Left hindlimb (tissue), 1 donor: ENCODE data around the gene AHDC1.
A peak's percentile ranks its signal among the peaks of the same experiment; 100 is the strongest.

Source experiments
- DNase-seq: peaks from one replicate; pipeline ENCODE4 v3.0.0-alpha.2; 2018

The AHDC1 gene

DNA sequence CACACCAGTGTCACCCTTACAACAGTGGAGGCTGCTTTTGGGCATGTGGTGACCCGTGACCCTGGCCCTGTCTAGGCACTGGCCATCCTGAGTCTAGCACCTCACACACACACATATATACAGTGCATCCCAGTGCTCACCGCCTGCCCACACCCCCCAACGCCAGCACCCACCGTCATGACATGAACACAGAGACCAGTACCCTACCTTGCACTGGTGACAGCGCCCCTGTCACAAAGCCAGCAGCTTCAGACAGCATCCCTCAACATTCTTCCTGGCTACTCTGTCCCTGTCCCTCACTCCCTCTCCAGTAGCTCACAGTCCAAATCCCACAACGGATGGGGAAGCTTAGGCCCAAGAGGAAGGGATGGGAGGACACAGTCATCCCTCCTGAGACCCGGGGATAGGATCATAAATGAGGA, 27.1 kb downstream of the AHDC1 start:
- no peak for DNase-seq

DNA sequence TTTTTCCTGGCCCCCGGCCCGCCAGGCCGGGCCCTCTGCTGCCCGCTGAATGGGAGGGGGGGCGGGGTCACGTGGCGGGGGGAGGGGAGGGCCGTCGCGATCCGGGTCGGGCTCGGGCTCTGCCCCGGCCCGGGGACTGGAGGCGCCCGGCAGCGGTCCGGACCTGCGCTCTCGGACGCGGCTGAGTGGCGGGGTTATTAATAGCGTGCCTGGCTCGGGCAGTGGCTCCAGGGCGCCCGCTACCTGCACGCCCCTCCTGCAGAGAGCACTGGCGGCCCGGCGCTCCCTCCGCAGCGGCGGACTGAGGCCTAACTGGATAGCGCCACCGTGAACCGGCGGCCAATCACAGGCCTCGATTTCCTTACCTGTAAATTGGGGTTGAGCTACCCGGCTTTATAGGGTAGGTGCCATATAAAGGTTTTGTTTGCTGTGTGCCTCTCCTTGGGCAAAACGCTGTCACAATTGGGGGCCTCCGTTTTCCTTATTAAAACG, 28.1 kb downstream of the AHDC1 start:
- peak; percentile 79 for DNase-seq

DNA sequence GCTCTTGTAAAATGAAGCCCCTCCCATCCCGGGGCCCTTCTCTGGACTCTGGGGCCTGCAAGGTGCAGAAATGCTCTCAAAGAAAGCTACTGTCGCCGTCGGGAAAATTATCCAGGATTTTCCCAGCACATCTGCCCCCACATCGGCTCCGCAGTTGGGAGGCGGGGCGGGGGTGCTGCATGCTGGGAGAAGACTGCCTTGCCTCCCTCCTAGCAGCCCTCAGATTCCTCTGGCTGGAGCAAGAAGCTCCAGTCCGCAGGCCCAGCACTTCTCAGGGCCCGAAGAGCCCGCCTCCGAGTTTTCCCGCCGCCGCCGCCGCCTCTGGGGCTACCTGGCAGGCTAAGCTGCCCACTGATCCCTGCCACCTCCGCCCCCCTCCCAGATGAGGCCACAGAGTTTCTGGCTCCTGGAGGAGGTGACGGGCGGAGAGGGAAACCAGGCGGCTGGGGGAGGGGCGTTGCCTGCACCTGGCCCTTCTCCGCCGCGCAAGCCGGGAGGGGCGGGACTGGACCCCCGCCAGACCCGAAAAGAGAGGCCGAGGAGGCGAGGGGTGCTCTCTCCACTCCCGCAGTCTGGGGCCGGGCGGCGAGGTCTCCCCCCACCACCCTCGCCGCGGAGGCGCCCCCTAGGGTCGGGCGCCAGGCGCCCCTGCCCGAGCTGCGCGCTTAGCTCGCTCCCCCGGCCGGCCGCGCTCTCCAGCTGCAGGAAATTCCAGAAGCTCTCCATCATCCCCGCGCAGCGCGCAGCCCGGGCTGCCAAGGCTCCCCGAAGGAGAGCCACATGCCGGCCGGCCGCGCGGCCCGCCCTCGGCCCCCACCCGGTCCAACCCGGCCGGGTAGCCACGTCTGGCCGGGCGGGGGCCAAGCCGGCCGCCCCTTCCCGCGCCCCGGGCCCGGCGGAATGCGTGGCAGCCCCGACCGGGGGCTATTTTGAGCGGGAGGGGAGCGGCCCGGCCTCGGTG, 28.8 kb downstream of the AHDC1 start:
- DNase-seq, result peak; percentile 88

DNA sequence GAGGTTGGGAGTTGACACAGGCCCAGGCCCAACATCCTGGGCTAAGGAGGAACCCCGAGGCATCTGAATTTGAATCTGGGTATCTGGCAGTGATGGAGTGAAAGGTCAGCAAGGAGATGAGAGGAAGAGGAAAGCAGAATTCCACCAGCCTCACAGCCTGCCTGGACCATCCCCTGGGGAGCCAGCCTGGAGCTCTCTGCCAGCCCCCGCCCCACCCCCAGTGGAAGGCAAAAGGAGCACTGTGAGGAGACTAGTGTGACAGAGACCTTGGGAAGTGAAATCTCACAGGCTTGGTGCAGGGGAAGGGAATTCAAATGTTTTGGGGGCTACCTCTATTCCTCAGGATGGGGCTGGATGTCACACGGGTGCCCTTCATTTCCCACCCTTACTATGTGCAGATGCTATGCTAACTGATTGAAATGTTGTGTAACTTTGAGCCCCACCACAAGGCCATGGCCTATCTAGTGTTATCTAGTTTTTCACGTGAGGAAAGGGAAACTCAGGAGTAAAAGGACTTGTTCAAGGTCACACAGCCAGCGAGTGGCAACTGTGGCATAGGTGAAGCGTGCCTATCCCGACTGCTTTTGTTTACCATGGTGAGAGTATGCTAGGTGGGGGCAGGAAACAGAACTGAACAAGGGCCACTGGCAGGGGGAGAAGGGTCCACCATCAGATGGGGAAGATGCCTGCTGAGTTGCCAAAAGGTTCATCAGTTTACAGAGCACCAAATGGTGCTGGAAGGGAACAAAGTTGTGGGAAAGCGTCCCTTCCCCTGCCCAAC, 29.8 kb downstream of the AHDC1 start:
- DNase-seq, result no peak

DNA sequence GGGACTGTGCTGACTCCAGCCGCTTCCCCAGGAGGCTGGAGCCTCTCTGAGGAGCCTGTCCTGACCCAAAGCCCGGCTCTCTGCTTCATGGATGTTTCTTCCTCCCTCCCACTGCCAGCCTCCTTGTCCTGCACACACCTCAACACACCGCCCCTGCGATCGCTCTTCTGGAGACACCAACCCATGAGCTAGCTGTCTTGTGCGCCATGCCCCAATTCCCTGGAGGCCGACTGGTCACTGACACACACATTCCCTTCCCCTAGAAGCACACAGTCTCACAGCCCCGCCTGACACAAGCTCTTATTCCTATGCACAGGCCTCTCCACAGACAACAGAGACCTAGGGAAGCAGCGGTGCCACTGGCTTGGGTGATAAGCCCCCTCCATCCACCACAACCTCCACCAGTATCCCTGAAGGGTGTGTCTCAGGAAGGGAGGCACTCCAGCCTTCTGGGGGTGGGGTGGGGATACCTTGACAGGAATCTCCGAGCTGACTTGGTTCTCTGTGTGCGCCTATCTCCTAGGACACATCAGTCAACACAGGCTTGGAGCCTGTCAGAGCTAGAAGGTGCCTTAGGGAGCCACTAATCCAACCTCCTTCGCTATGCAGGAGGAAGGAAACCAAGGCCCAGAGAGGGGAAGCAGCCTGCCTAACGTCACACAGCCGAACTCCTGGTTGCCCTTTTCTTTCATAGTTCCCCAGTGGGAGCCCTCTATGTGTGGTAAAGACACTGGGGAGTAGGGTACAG, 31.1 kb downstream of the AHDC1 start:
- DNase-seq, result no peak

DNA sequence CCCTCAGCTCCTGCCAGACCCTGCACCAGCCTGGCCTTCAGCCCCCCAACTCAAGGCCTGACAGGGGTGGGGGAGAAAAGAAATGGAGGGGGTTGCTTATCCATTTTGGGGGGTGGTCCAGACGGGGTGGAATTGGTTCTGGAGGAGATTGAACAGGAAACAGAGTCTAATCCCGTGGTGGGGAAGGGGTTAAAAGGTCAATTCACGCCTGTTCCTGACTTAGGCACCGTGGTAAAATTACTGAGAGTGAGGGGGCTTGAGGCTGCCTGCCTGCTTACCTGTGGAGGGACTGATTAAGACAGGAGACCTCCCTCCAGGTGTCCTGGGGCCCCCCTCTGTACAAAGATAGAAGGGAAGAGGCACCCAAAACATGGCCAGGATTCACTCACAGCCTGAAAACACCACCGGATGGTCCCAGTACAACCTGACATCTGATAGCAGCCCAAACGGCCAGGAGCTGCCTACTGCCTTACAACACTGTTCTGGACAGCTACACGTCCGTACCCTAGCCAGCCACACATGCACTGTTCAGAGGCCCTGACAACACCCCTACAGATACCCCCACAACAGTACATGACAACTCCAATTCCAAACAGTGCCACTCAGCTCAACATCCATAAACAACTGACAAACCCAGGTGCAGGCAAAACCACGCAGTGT, 31.8 kb downstream of the AHDC1 start:
- DNase-seq, result no peak

DNA sequence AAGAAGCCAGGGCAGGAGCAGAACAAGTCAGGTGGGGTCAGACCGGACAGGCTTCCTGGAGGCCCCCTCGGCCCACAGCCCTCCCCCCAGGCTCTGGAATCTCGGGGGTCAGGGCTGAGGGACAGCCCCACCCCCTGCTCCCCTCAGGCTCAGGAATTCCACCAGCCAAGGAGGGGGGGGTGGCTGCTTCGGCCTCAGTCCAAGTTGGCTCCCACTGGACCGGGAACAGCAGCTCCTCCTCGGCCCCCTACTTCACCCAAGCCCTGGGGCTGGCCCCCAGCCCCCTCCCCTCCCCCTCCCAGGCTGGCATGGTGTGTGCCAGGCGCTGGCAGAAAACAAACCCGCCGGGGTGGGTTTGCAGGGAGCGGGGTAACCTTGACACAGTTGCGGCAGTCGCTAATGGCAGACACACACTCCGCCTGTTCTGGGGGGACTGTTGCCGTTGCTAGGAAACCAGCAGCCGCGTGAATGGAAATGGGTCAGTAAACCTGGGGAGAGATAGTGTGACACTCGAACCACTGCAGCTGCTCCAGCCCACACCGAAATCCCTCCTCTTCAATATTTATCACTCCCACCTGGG, 32.4 kb downstream of the AHDC1 start:
- no peak for DNase-seq

DNA sequence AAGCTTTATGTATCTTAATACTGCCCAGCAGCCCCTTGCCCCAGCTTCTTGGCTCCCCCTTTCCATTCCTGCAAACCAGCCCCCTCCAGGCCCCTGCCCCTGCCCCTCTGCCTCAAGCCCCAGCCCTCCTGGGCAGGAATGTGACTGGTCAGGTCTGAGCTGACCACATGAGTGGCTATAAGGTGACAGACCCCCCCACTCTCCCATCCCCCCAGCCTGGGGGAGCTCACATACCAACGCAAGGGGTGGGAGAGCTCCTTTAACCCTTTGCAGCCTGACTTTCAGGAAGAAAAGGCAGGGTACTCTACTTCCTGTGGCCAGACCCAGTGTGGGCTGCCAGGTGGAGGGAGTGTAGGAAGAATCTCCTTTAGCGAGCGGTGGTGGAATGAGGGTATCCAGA, 33.2 kb downstream of the AHDC1 start:
- DNase-seq, result no peak

DNA sequence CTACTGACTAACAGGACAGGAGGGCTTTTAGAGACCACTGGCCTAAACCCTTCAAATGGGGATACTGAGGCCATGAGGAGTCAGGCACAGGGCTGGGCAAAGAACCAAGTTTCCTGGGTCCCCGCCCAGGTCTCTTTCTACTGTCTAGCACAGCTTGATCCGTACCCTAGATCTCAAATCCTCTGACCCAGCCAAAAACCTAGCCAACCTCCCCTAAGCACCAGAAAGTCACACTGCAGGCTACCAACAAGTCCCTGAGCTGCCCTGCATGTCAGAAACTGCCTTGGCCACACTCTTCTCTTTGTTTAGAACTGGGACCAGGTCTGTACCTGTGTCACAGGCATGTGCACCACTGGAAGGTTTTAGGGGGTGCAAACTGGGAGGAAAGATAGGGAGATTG, 33.6 kb downstream of the AHDC1 start:
- DNase-seq, result no peak

DNA sequence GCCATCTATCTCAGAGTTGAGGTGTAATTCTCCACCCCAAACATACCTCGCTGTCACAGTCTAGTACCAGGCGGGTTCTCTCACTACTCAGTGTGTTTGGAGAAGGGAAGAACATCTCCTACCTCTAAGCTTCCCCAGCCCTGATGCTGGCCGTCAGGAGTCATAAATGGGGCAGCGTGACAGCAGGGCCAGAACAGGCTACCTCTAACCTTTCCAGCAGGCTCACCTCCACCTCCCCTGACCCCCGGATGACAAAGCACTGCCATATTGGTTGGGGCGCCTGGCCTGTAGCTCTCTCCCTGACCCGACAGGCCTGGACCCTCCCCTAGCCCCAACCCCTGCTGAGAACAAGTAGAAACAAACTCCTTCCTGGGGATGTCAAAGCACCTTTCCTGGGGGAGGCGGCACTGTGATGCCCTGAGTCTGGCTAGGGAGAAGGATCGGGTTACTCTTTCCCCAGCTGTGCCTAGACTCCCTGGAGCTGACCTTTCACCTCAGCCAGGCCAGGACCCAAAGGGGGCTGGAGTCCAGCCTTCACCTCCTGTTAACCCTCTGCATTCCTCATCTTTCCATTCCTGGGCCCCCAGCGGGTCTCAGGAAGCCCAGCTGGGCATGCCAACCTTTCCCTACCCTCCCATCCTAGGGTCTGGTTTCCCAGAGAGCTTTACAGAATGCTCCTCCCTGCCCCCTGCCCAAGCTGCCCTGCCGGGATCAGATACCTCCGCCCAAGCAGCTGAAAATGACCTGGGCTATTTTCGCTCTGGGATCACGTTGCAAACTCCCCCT, 34.2 kb downstream of the AHDC1 start:
- DNase-seq, result no peak

DNA sequence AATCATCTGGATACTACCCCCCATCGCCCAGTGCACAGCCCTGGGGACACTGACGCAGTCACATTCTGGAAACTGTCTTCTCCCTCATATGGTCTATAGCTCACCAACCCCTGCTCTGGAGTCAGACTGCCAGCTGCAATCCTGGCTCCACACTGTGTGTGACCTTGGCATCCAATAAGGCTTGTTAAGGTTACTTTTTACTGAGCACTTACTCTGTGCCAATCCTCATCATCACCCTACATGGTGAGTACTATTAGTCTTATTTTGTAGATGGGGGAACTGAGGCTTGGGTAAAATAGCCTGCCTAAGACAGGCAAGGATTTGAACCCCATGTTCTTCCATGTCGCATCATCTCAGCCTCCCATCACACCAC, 34.9 kb downstream of the AHDC1 start:
- DNase-seq, result no peak

DNA sequence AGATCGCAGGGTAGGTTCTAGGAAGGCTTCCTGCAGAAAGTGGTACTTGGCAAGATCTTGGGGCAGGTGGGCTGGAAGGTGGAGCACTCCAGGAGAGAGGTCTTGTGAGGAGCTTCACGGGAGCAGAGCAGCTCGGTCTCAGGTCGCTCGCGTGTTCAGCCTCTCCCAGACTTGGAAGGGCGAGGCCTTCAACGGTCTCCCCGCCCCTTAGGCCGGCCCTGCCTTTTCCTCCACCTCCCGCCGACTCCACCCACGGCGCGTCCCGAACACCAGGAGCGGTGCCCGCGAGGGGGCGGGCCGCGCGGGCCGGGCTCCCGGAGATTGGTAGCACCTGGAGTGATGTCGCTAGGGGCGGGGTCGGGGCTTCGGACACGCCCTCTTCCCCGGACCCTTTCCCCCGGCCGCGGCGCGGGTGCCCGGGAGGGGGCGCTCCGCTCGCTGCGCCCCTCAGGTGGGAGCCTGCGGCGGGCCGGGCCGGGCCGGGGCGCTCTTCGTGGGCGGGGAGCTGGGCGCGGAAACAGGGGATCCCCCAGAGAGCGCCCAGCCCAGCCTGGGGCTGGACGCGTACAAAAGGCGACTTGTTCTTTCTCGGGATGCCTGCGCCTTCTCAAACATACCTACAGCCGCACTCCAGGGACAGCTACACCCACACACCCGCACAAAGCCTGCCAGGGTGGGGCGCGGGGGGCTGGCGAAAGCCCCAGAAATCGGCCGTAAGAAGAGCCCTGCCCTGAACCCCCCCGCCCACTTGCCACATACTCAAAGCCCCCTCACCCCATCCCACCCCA, 35.5 kb downstream of the AHDC1 start:
- DNase-seq, result peak; percentile 93

DNA sequence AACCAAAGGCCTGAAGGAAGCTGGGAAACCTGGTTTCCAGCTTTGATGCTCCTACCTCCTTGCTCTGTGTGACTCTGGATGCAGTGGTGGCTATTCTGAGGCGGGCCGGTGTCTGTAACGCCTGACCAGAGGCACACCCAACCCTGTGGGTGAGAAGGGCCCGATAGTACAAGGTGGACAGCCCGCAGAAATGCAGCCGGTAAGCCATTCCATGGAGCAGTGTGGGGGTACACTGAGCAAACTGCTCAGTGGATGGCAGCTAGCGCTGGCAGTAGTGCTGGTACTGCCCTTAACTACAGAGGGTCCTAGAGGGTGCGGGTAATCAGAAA, 36.0 kb downstream of the AHDC1 start:
- no peak for DNase-seq

DNA sequence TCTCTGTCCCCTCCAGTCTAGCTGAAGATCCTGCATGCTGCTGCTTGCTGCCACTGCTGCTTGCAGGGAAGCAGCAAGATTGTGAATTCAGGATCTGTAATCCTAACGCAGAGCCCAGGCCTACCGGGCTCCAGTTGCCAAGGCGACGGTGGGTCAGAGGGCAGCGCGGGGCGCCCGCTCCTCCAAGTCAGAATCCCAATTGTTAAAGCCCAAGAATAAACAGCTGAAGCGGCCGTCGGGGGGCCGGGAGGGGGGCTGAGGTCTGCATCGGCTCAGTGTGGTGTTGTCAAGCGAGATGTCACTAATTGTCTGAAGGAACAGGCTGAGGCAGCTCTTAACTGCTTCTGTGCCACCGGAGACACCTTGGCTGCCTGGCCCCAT, 36.8 kb downstream of the AHDC1 start:
- no peak for DNase-seq

DNA sequence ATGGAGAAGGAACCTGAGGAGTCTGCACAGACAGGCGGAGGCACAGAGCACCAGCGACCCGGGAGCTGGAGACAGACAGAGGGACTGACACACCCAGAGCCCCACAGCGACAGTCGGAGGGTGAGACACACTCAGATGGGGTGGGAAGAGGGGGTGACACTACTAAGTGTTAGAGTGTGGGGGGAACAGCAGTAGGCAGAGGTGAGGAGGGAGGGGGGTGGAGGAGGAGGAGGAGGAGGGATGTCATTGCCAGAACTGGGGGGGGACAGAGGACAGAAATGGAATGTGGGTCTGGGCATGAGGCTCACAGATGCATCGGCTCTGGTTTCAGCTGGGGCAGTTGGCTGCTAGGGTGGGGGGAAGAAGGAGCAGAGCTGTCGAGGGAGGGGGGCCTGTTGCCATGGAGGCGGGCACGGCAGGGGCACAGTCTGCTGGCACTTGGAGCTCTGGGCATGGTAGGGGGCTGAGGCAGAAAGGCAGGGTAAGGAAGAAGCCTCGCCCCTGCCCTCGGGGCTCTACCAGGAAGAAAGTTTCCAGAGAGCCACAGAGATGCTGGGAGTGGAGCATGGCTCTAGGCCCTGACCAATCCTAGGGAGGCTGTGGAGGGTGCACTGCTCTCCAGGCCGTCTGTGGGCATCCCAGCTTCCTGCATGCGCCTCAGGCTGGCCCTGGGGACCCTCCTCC, 37.3 kb downstream of the AHDC1 start:
- no peak for DNase-seq

DNA sequence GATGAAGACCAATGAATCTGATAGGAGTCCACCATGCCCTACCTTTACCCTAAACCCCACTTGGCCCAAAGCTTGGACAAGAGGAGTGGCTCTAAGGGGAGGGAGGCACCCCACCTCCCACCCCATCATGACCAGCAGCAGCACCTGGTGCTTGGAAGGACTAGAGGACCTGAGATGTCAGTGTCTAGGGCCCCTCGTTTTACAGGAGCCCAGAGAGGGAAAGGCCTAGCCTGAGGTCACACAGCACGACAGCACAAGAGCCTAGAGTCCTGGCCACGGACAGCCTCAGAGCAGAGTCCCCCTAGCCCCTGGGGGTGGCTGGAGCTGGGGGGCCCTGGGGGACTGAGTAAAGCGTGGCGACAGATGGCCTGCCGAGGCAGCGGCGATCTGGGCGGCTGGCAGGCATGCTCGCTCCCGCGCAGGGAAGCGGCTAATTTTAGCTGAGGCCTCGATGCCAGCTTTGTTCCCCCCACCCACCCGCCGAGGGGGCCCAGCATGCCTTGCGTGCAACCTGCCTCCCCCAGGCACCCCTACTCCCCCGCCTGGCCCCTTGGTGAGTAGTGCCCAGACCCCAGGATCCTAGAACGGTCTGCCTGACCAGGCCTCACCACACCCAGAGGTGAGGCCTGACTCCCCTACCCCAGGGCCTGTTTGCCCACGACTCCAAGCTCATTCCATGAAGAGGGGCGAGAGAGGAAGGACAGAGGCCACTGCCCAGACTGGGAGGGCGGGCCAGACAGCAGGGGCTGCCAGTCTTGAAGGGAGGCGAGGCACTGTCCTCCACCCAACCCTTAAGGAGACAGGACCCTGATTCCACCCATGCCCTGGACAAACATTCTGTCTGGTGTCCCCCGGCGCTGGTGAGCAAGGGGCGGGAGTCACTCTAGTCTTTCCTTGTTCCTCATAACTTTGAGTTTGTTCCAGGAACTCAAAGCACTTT, 39.0 kb downstream of the AHDC1 start:
- DNase-seq, result no peak

DNA sequence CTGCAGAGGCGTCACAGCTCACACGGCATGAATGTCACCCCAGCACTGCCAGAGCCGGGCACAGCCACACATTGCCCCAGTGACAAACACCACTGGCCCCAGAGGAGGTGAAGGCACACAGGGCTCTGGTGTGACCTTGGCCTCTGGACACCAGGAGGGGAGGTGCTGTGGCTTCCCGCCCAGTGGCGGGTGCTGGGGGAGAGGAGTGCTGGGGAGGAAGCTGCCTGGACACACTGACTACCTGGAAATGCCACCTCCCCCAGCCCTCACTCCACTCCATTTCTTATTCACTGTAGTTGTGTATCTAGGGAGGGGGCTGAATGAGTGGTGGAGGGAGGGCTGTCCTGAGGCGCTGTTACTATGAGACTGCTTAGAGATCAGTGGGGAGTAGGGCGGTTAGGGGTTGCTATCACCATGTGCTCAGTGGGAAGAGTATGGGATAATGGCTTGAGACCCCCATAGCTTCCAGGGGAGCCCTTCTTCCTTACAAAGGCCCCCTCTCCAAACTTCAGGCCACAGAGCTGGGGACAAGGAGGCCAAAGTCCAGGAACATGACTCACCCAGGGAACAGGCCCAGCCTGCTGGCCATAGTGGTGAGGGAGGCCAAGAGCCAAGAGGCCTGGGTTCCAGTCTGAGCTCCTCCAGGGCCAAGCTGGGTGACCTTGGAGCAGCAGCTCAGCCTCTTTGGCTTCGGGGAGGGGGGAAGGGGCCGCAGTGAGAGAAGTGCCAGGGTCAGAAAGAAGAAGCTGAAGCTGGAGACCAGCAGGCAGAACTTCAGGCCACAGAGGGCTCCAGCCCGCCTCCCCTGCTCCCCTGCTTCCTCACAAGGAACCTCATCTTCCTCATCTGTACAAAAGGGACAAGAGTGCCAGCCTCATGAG, 40.1 kb downstream of the AHDC1 start:
- no peak for DNase-seq

DNA sequence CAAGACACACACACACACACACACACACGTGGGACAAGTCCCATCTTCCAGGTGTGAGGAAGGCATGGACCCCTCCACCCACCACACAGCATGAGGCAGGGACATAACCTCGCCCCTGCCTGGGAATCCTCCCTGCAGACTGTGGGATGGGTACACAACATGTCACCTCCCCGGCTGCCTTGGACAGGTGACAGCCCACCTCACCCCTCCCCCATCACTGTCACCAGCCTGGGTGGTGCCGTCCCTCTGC, 40.7 kb downstream of the AHDC1 start:
- no peak for DNase-seq
